ENCODE data around the gene PTPRR. TPM values are rescaled to one million over a fixed set of nuclear protein-coding genes. Genes with fewer than 3 reads are reported as not detected.
"Not testable (repeated sequence)": the region's sequence is repeated elsewhere in the genome, so short reads cannot be mapped to it uniquely, and the experiment has no call there.

The PTPRR gene
- polyA plus RNA-seq, 1 of the 3 experiments (the other 2 are of a cell fraction): 1.4 TPM

DNA sequence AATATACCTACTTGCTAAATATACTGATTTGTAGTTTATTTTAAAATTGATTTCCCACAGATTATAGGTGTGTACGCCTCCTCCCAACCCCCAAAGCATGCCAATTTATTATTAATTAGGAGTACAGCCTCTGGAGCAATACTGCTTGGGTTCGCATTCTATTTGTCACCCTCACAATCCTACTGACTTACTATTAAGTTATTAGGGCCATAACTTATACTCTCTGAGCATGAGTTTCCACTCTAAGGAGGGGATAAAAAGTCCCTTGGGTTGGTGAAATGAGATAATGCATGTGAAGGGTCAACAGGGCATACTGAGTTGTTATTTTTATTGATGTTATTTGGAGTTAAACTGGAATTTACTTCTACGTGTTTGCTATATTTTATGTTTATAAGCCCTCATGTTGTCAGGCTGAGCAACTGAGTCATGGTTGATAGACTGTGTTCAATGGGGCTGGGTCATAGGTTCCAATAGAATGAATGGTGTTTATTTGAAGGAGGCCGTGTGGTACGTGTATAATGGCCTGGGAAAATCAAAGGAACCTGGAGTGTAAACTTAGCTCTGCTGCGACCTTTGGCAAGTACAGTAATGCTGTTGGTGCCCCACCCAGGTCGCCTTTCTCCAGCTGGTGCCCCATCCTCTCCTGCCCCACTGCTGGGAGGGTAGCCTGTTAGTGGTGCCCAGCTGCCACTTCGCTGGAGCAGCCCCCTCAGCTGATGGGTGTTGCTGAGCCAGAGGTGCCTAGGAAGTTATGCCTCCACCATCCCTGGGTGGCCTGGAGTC is 184.0 kb downstream of the PTPRR start:
- no peak for DNase-seq
- POLR2A ChIA-PET: no interaction called here

DNA sequence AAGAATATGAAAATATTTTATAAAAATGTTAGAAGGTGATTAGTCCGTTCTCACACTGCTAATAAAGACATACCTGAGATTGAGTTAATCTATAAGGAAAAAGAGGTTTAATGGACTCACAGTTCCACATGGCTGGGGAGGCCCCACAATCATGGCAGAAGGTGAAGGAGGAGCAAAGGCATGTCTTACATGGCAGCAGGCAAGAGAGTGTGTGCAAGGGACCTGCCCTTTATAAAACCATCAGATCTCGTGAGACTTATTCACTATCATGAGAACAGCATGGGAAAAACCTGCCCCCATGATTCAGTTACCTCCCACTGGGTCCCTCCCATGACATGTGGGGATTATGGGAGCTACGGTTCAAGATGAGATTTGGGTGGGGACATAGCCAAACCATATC is 185.3 kb downstream of the PTPRR start:
- POLR2A ChIA-PET; H3K79me2 ChIP-seq (ENCODE audit: insufficient read depth); H3K27ac ChIP-seq (ENCODE audit: low read depth in 2 of 2, low read length in 1 of 2); H3K4me2 ChIP-seq; H2AFZ ChIP-seq (ENCODE audit: low read depth); DNase-seq; H3K27me3 ChIP-seq (ENCODE audit: insufficient read depth); H3F3A ChIP-seq (replicated peaks; ENCODE audit: insufficient read depth); H3K4me1 ChIP-seq (ENCODE audit: control insufficient read depth in 1 of 2, insufficient read depth in 2 of 2, low read depth in 1 of 2, low read length in 1 of 2); H3K9me3 ChIP-seq; H4K20me1 ChIP-seq (ENCODE audit: insufficient read depth); H3K9me2 ChIP-seq; H3K4me3 ChIP-seq (ENCODE audit: low read depth in 2 of 2, low read length in 1 of 2); H3K36me3 ChIP-seq (replicated peaks in 1 of 2; ENCODE audit: control insufficient read depth in 1 of 2, insufficient read depth in 2 of 2, low read length in 1 of 2); H3K9ac ChIP-seq: not testable (repeated sequence)
- WGBS (ENCODE audit: low lambda C conversion rate): 44% methylated on average over 3 of the region's 3 CpGs
- CTCF ChIA-PET: interaction anchor here (1.5 to 4.0 kb wide), 3 partner anchors 18 to 856 kb away, joined by 3 to 26 read pairs (median 20); no protein-coding TSS in a partner anchor

More for the DNA sequence above, 184.0 kb downstream of the PTPRR start:
- Histone ChIP-seq H4K20me1 (ENCODE audit: insufficient read depth) (no peaks in the 10 kb centered on the region), H3K79me2 (ENCODE audit: insufficient read depth) (no peaks in the 10 kb centered on the region), H3K27me3 (ENCODE audit: insufficient read depth) (no peaks in the 10 kb centered on the region; the same call in 1 of the 2 replicates), H3F3A (replicated peaks; ENCODE audit: insufficient read depth) (no peaks in the 10 kb centered on the region), H3K9ac (no peak overlapping the region), H3K27ac (ENCODE audit: low read depth in 2 of 2, low read length in 1 of 2) (no peak overlapping the region), H3K9me2 (no peaks in the 10 kb centered on the region), H3K36me3 (replicated peaks in 1 of 2; ENCODE audit: control insufficient read depth in 1 of 2, insufficient read depth in 2 of 2, low read length in 1 of 2) (no peaks in the 10 kb centered on the region), H3K4me3 (ENCODE audit: low read depth in 2 of 2, low read length in 1 of 2) (no peak overlapping the region), H3K4me1 (ENCODE audit: control insufficient read depth in 1 of 2, insufficient read depth in 2 of 2, low read depth in 1 of 2, low read length in 1 of 2) (peaks cover 0 to 3% of the 10 kb centered on the region in 2 experiments; a peak in 2 of 4 replicates), H3K4me2 (no peak overlapping the region), H3K9me3 (no peaks in the 10 kb centered on the region), H2AFZ (ENCODE audit: low read depth) (no peak overlapping the region)
- TF ChIP-seq, protein P1, sequence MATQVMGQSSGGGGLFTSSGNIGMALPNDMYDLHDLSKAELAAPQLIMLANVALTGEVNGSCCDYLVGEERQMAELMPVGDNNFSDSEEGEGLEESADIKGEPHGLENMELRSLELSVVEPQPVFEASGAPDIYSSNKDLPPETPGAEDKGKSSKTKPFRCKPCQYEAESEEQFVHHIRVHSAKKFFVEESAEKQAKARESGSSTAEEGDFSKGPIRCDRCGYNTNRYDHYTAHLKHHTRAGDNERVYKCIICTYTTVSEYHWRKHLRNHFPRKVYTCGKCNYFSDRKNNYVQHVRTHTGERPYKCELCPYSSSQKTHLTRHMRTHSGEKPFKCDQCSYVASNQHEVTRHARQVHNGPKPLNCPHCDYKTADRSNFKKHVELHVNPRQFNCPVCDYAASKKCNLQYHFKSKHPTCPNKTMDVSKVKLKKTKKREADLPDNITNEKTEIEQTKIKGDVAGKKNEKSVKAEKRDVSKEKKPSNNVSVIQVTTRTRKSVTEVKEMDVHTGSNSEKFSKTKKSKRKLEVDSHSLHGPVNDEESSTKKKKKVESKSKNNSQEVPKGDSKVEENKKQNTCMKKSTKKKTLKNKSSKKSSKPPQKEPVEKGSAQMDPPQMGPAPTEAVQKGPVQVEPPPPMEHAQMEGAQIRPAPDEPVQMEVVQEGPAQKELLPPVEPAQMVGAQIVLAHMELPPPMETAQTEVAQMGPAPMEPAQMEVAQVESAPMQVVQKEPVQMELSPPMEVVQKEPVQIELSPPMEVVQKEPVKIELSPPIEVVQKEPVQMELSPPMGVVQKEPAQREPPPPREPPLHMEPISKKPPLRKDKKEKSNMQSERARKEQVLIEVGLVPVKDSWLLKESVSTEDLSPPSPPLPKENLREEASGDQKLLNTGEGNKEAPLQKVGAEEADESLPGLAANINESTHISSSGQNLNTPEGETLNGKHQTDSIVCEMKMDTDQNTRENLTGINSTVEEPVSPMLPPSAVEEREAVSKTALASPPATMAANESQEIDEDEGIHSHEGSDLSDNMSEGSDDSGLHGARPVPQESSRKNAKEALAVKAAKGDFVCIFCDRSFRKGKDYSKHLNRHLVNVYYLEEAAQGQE (IDR thresholded peaks at IDR 0.05; ENCODE audit: low read depth, low read length): no peak
- CTCF ChIA-PET: interaction anchor here (1.5 to 3.3 kb wide), 2 partner anchors 17 to 278 kb away, joined by 3 to 26 read pairs; no protein-coding TSS in a partner anchor
- 78% methylated on average over 5 of the region's 8 CpGs for WGBS (ENCODE audit: low lambda C conversion rate)

DNA sequence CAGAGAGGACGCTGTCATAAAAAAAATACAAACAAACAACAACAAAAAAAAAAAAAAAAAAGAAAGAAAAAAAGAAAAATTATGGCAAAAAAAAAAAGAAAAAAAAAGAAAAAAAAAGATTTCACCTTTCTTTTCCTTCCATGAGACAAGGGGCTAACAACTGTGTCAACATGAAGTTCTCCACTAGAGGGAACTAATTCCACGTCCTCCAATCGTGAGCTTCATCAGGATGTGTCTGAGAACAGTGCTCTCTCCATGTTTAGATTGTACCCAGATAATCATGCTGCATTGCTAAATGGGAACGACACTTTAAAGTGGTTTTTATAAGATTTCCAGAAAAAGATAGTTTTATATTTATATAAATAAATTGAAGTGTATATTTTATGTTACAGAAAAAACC is 187.2 kb downstream of the PTPRR start:
- no peaks in the 10 kb centered on the region for H3F3A ChIP-seq (replicated peaks; ENCODE audit: insufficient read depth)

More for the DNA sequence above, 187.2 kb downstream of the PTPRR start:
- Histone ChIP-seq H3K9me3 (no peaks in the 10 kb centered on the region), H3K27ac (ENCODE audit: low read depth in 2 of 2, low read length in 1 of 2) (peak overlapping the region in 1 of 2 experiments; percentile 62; a peak in 2 of 4 replicates), H2AFZ (ENCODE audit: low read depth) (no peak overlapping the region), H3K9ac (no peak overlapping the region), H3K9me2 (no peaks in the 10 kb centered on the region), H3K36me3 (replicated peaks in 1 of 2; ENCODE audit: control insufficient read depth in 1 of 2, insufficient read depth in 2 of 2, low read length in 1 of 2) (no peaks in the 10 kb centered on the region), H4K20me1 (ENCODE audit: insufficient read depth) (no peaks in the 10 kb centered on the region), H3K27me3 (ENCODE audit: insufficient read depth) (no peaks in the 10 kb centered on the region), H3K4me2 (no peak overlapping the region), H3K79me2 (ENCODE audit: insufficient read depth) (no peaks in the 10 kb centered on the region), H3K4me3 (ENCODE audit: low read depth in 2 of 2, low read length in 1 of 2) (no peak overlapping the region; a peak in 1 of 4 replicates), H3K4me1 (ENCODE audit: control insufficient read depth in 1 of 2, insufficient read depth in 2 of 2, low read depth in 1 of 2, low read length in 1 of 2) (peaks cover 0 to 3% of the 10 kb centered on the region in 2 experiments; a peak in 2 of 4 replicates)
- peak; percentile 69 for DNase-seq
- peak; percentile 75 for TF ChIP-seq GATA2 (CRISPR knock-in tag; IDR thresholded peaks at IDR 0.05)
- no peak for TF ChIP-seq MXI1 (IDR thresholded peaks at IDR 0.05; ENCODE audit: low read depth, low read length)
- TF ChIP-seq YY1 (IDR thresholded peaks at IDR 0.05; ENCODE audit: low read depth): no peak
- peak; percentile 81 for TF ChIP-seq SMC3 (IDR thresholded peaks at IDR 0.05; ENCODE audit: low read depth, low read length)
- no peak for TF ChIP-seq TAF1 (IDR thresholded peaks at IDR 0.05; ENCODE audit: borderline replicate concordance, low read depth, low read length)
- TF ChIP-seq, protein P2, sequence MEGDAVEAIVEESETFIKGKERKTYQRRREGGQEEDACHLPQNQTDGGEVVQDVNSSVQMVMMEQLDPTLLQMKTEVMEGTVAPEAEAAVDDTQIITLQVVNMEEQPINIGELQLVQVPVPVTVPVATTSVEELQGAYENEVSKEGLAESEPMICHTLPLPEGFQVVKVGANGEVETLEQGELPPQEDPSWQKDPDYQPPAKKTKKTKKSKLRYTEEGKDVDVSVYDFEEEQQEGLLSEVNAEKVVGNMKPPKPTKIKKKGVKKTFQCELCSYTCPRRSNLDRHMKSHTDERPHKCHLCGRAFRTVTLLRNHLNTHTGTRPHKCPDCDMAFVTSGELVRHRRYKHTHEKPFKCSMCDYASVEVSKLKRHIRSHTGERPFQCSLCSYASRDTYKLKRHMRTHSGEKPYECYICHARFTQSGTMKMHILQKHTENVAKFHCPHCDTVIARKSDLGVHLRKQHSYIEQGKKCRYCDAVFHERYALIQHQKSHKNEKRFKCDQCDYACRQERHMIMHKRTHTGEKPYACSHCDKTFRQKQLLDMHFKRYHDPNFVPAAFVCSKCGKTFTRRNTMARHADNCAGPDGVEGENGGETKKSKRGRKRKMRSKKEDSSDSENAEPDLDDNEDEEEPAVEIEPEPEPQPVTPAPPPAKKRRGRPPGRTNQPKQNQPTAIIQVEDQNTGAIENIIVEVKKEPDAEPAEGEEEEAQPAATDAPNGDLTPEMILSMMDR (IDR thresholded peaks at IDR 0.05): peak; percentile 75
- peak; percentile 92 for TF ChIP-seq RAD21 (IDR thresholded peaks at IDR 0.05; ENCODE audit: low read length)
- ChIA-PET CTCF (interaction anchor here (0.5 to 4.0 kb wide), 39 partner anchors 9 to 854 kb away, joined by 3 to 26 read pairs (median 3); partner anchors contain the start of gene PTPRR), POLR2A (no interaction called here)
- WGBS (ENCODE audit: low lambda C conversion rate): 0% methylated on average over 4 of the region's 4 CpGs
